ENCODE data around the gene PLPP4.

GRCh38 chr10:120486671-120487205, 29.7 kb downstream of the PLPP4 start:
- no peak for TF ChIP-seq CTCF (IDR thresholded peaks at IDR 0.05)
- no peak for TF ChIP-seq POLR2AphosphoS5 (IDR thresholded peaks at IDR 0.05; ENCODE audit: insufficient read depth in 1 of 2, low read depth in 1 of 2)
- TF ChIP-seq POLR2A (IDR thresholded peaks at IDR 0.05): no peak
